ENCODE results near the gene ZFAND6.

The ZFAND6 gene

GRCh38 chr15:80156176-80156720, 96.8 kb downstream of the ZFAND6 start:
- no peak for TF ChIP-seq ZC3H10 (CRISPR knock-in tag; IDR thresholded peaks at IDR 0.05)
- TF ChIP-seq SNAI2 (CRISPR knock-in tag; IDR thresholded peaks at IDR 0.05): no peak
- TF ChIP-seq CREB5 (CRISPR knock-in tag; IDR thresholded peaks at IDR 0.05; ENCODE audit: low read depth): no peak
- no peak for ATAC-seq

DNA sequence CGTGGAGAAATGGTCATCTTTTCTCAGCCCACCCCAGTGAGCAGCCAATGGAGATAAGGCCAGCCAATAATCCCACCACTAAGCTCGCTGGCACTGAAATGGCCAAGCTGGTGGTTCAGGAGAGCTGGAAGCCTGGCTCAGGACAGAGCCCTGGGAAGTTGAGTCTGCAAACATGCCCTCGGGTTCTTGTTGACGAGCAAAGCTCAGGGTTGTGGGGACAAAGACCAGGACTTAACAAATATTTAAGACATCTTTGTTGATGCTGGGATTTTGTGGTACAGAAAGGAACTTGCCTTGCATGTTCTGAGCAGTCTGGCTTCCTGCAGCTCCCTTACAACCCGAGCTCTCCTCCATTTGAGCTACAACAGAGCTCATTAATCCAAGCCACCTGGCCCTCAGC, 97.7 kb downstream of the ZFAND6 start:
- no peak for ATAC-seq
- TF ChIP-seq ESRRG (CRISPR knock-in tag; IDR thresholded peaks at IDR 0.05) (no peak), ZFP3 (CRISPR knock-in tag; IDR thresholded peaks at IDR 0.05) (no peak)

DNA sequence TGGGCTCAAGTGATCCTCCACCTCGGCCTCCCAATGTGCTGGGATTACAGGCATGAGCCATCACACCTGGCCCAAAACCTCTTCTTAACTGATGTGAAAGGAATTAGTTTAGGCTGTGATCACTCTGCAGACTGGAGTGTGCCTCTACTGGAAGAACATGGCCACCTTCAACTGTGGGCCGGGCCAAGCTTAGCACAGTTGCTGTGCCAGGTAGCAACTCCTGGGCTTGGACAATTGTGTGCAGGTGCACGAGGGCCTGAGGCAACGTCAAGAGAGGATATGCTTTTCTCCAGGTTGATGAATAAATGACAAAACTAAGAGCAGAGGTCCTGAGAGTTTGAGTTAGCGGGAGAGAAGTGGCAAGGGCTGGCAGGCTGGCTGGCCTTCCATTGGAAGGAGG, 99.8 kb downstream of the ZFAND6 start:
- no peak for ATAC-seq
- TF ChIP-seq ZNF8 (CRISPR knock-in tag; IDR thresholded peaks at IDR 0.05): no peak
- no peak for TF ChIP-seq ISL1 (CRISPR knock-in tag; IDR thresholded peaks at IDR 0.05)
- TF ChIP-seq OSR1 (CRISPR knock-in tag; IDR thresholded peaks at IDR 0.05): no peak
- TF ChIP-seq SNAI2 (CRISPR knock-in tag; IDR thresholded peaks at IDR 0.05): no peak
- TF ChIP-seq RARB (CRISPR knock-in tag; IDR thresholded peaks at IDR 0.05): no peak
- TF ChIP-seq CSDC2 (CRISPR knock-in tag; IDR thresholded peaks at IDR 0.05): no peak

- no peak; the same call in 2 of the 3 replicates for ATAC-seq
- TF ChIP-seq ZNF70 (CRISPR knock-in tag; IDR thresholded peaks at IDR 0.05) (no peak), ZNF8 (CRISPR knock-in tag; IDR thresholded peaks at IDR 0.05) (no peak), ESRRG (CRISPR knock-in tag; IDR thresholded peaks at IDR 0.05) (no peak), TOX (CRISPR knock-in tag; IDR thresholded peaks at IDR 0.05; ENCODE audit: borderline replicate concordance) (no peak), PPARA (CRISPR knock-in tag; IDR thresholded peaks at IDR 0.05; ENCODE audit: borderline replicate concordance) (no peak), CSDC2 (CRISPR knock-in tag; IDR thresholded peaks at IDR 0.05) (no peak), ISL1 (CRISPR knock-in tag; IDR thresholded peaks at IDR 0.05) (no peak), ARNTL (CRISPR knock-in tag; IDR thresholded peaks at IDR 0.05; ENCODE audit: borderline replicate concordance, low read depth) (no peak), OSR1 (CRISPR knock-in tag; IDR thresholded peaks at IDR 0.05) (no peak), TCF4 (CRISPR knock-in tag; IDR thresholded peaks at IDR 0.05; ENCODE audit: borderline replicate concordance) (no peak), SNAI2 (CRISPR knock-in tag; IDR thresholded peaks at IDR 0.05) (no peak), GLIS3 (CRISPR knock-in tag; IDR thresholded peaks at IDR 0.05) (no peak), ZFP3 (CRISPR knock-in tag; IDR thresholded peaks at IDR 0.05) (no peak), RARB (CRISPR knock-in tag; IDR thresholded peaks at IDR 0.05) (no peak), ZFP30 (CRISPR knock-in tag; IDR thresholded peaks at IDR 0.05) (no peak), CREB5 (CRISPR knock-in tag; IDR thresholded peaks at IDR 0.05; ENCODE audit: low read depth) (no peak)
- TF ChIP-seq, protein P1, sequence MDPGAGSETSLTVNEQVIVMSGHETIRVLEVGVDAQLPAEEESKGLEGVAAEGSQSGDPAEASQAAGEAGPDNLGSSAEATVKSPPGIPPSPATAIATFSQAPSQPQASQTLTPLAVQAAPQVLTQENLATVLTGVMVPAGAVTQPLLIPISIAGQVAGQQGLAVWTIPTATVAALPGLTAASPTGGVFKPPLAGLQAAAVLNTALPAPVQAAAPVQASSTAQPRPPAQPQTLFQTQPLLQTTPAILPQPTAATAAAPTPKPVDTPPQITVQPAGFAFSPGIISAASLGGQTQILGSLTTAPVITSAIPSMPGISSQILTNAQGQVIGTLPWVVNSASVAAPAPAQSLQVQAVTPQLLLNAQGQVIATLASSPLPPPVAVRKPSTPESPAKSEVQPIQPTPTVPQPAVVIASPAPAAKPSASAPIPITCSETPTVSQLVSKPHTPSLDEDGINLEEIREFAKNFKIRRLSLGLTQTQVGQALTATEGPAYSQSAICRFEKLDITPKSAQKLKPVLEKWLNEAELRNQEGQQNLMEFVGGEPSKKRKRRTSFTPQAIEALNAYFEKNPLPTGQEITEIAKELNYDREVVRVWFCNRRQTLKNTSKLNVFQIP (CRISPR knock-in tag; IDR thresholded peaks at IDR 0.05; ENCODE audit: borderline replicate concordance, low read depth): no peak
- TF ChIP-seq, protein P2, sequence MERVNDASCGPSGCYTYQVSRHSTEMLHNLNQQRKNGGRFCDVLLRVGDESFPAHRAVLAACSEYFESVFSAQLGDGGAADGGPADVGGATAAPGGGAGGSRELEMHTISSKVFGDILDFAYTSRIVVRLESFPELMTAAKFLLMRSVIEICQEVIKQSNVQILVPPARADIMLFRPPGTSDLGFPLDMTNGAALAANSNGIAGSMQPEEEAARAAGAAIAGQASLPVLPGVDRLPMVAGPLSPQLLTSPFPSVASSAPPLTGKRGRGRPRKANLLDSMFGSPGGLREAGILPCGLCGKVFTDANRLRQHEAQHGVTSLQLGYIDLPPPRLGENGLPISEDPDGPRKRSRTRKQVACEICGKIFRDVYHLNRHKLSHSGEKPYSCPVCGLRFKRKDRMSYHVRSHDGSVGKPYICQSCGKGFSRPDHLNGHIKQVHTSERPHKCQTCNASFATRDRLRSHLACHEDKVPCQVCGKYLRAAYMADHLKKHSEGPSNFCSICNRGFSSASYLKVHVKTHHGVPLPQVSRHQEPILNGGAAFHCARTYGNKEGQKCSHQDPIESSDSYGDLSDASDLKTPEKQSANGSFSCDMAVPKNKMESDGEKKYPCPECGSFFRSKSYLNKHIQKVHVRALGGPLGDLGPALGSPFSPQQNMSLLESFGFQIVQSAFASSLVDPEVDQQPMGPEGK (CRISPR knock-in tag; IDR thresholded peaks at IDR 0.05; ENCODE audit: borderline replicate concordance): no peak
Measured at GRCh38 chr15:80159811-80160569, 100.5 kb downstream of the ZFAND6 start.

DNA sequence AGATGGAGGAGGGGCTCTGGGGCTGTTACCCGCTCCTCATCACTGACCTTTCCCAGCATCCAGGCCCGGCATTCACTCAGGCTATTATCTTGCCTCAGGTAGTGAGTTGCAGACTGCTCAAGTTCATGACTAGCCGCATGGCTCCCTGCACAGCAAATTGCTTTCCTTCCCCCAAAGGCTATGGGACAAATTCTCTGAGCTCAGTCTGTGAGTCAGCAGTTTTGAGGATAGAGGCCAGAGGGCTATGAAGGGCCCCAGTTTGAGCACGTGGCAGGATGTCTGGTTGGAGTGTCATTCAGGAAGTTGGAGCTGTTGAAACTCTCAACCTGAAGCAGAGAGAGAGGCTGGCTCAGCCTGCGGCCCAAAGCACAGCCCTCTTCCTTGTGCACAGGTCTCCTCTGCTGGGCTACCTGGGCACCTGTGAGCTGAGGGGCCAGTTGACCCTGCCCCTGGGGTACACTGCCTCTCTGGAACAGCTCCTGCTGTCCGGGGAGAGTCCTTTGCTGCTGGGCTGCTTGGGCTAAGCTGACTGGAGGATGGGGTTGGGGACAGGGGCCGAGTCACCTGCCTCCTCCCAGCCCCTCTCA, 101.2 kb downstream of the ZFAND6 start:
- ATAC-seq: peak; percentile 83
- no peak for TF ChIP-seq TCF4 (CRISPR knock-in tag; IDR thresholded peaks at IDR 0.05; ENCODE audit: borderline replicate concordance)
- no peak for TF ChIP-seq ZFP3 (CRISPR knock-in tag; IDR thresholded peaks at IDR 0.05)
- TF ChIP-seq, protein P3, sequence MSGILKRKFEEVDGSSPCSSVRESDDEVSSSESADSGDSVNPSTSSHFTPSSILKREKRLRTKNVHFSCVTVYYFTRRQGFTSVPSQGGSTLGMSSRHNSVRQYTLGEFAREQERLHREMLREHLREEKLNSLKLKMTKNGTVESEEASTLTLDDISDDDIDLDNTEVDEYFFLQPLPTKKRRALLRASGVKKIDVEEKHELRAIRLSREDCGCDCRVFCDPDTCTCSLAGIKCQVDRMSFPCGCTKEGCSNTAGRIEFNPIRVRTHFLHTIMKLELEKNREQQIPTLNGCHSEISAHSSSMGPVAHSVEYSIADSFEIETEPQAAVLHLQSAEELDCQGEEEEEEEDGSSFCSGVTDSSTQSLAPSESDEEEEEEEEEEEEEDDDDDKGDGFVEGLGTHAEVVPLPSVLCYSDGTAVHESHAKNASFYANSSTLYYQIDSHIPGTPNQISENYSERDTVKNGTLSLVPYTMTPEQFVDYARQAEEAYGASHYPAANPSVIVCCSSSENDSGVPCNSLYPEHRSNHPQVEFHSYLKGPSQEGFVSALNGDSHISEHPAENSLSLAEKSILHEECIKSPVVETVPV (CRISPR knock-in tag; IDR thresholded peaks at IDR 0.05): no peak
- TF ChIP-seq ISL1 (CRISPR knock-in tag; IDR thresholded peaks at IDR 0.05): no peak
- no peak for TF ChIP-seq SNAI2 (CRISPR knock-in tag; IDR thresholded peaks at IDR 0.05)
- no peak for TF ChIP-seq CSDC2 (CRISPR knock-in tag; IDR thresholded peaks at IDR 0.05)
- TF ChIP-seq ESRRG (CRISPR knock-in tag; IDR thresholded peaks at IDR 0.05): no peak
- no peak for TF ChIP-seq ZNF70 (CRISPR knock-in tag; IDR thresholded peaks at IDR 0.05)
- no peak for TF ChIP-seq ZNF565 (CRISPR knock-in tag; conservative IDR thresholded peaks at IDR 0.05; ENCODE audit: low read depth)
- no peak for TF ChIP-seq BACH2 (CRISPR knock-in tag; IDR thresholded peaks at IDR 0.05; ENCODE audit: borderline replicate concordance)
- TF ChIP-seq ZNF8 (CRISPR knock-in tag; IDR thresholded peaks at IDR 0.05): no peak
- TF ChIP-seq OSR1 (CRISPR knock-in tag; IDR thresholded peaks at IDR 0.05): no peak
- no peak for TF ChIP-seq ZC3H10 (CRISPR knock-in tag; IDR thresholded peaks at IDR 0.05)

All from SK-N-SH treated with all-trans-retinoic acid at 6 μM for 48 hours (cell line).